ENCODE measurements around the gene SH3GL1. TPM values are rescaled to one million over a fixed set of nuclear protein-coding genes. Genes with fewer than 3 reads are reported as not detected.

Gene SH3GL1
- total RNA-seq, 4 donors from 2014 or later, result 48.2 to 67.7 (median 53.0) TPM

DNA sequence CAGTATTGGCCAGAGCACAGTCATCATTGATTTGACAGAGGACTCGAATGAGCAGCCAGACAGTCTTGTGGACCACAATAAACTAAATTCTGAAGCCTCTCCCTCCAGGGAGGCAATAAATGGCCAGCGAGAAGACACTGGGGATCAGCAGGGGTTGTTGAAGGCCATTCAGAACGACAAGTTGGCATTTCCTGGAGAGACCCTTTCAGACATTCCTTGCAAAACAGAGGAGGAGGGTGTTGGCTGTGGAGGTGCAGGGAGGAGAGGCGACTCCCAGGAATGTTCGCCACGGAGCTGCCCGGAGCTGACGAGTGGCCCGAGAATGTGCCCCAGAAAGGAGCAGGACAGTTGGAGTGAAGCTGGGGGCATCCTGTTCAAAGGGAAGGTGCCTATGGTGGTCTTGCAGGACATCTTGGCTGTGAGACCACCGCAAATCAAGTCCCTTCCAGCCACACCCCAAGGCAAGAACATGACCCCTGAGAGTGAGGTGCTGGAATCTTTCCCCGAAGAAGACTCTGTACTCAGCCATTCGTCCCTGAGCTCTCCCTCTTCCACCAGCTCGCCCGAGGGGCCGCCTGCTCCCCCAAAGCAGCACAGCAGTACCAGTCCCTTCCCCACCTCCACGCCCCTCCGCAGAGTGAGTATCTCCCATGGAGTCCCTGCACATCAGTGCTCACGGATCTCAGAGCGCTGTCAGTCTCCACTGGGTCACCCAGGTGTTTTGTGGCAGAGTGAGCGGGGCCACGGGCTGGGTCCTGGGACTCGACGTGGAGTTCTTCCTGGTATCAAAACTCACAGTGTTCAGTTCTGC is 9.0 kb upstream of the SH3GL1 start:
- H3K4me3 ChIP-seq, result no peak overlapping the region
- H3K36me3 ChIP-seq, result peaks cover 0 to 32% of the 10 kb centered on the region in 2 donors
- no peaks in the 10 kb centered on the region for H3K27me3 ChIP-seq
- TF ChIP-seq POLR2A (IDR thresholded peaks at IDR 0.05), result no peak
- TF ChIP-seq POLR2AphosphoS5 (IDR thresholded peaks at IDR 0.05), result no peak
- H3K9me3 ChIP-seq, result no peaks in the 10 kb centered on the region
- no peak for ATAC-seq
- WGBS, 2 donors (ENCODE audit: low coverage in 1 of 2), result 91 to 97% methylated on average over 11 to 19 of the region's 23 CpGs
- no peak overlapping the region for H3K27ac ChIP-seq
- H3K4me1 ChIP-seq, result peaks cover 0 to under 1% (median 0%) of the 10 kb centered on the region in 3 donors

DNA sequence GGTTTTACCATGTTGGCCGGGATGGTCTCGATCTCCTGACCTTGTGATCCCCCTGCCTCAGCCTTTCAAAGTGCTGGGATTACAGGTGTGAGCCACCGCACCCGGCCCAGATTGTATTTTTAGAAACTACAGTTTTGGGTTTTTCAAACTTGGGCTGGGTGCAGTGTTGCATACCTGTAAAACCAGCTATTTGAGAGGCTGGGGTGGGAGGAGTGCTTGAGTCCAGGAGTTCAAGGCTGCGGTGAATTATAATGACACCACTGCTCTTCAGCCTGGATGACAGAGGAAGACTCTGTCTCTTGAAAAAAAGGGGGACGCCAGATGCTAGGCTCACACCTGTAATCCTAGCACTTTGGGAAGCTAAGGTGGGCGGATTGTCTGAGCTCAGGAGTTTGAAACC is 6.3 kb upstream of the SH3GL1 start:
- peaks cover 0 to 16% (median 8%) of the 10 kb centered on the region in 3 donors for H3K4me1 ChIP-seq
- H3K27ac ChIP-seq, result no peak overlapping the region
- no peak for ATAC-seq
- no peaks in the 10 kb centered on the region for H3K9me3 ChIP-seq
- 92 to 93% methylated on average over 2 to 3 of the region's 7 CpGs for WGBS, 2 donors (ENCODE audit: low coverage in 1 of 2)
- H3K27me3 ChIP-seq, result no peaks in the 10 kb centered on the region
- no peak overlapping the region for H3K4me3 ChIP-seq
- TF ChIP-seq POLR2AphosphoS5 (IDR thresholded peaks at IDR 0.05) (no peak), POLR2A (IDR thresholded peaks at IDR 0.05) (no peak), EP300 (IDR thresholded peaks at IDR 0.05) (no peak)
- TF ChIP-seq, protein P1, sequence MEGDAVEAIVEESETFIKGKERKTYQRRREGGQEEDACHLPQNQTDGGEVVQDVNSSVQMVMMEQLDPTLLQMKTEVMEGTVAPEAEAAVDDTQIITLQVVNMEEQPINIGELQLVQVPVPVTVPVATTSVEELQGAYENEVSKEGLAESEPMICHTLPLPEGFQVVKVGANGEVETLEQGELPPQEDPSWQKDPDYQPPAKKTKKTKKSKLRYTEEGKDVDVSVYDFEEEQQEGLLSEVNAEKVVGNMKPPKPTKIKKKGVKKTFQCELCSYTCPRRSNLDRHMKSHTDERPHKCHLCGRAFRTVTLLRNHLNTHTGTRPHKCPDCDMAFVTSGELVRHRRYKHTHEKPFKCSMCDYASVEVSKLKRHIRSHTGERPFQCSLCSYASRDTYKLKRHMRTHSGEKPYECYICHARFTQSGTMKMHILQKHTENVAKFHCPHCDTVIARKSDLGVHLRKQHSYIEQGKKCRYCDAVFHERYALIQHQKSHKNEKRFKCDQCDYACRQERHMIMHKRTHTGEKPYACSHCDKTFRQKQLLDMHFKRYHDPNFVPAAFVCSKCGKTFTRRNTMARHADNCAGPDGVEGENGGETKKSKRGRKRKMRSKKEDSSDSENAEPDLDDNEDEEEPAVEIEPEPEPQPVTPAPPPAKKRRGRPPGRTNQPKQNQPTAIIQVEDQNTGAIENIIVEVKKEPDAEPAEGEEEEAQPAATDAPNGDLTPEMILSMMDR (IDR thresholded peaks at IDR 0.05), result no peak
- H3K36me3 ChIP-seq, result peaks cover 0 to 16% of the 10 kb centered on the region in 2 donors

DNA sequence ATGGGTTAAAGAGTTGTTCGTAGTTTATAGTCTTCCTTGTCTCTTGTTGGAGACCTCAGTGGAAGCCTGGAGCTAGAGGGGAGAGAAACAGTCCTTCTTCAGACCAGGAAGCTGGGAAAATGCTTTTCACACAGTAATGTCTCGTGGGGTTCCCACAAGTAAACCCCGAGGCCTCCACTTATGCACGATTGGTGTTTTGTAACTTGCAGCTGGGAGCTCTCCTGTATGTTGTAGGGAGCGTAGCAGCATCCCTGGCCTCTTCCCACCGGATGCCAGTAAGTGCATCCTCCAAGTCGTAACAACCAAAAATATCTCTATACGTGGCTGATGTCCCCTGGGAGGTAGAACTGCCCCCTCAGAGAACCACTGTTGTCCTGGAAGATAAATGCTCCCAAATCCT is 5.6 kb upstream of the SH3GL1 start:
- no peak for ATAC-seq
- no peaks in the 10 kb centered on the region for H3K9me3 ChIP-seq
- no peak overlapping the region for H3K27ac ChIP-seq
- H3K36me3 ChIP-seq, result peaks cover 0 to 16% of the 10 kb centered on the region in 2 donors
- H3K27me3 ChIP-seq, result no peaks in the 10 kb centered on the region
- WGBS, 2 donors (ENCODE audit: low coverage in 1 of 2), result 71 to 80% methylated on average over 2 to 8 of the region's 8 CpGs
- peaks cover 0 to 23% (median 9%) of the 10 kb centered on the region in 3 donors for H3K4me1 ChIP-seq
- no peak overlapping the region for H3K4me3 ChIP-seq
- TF ChIP-seq EP300 (IDR thresholded peaks at IDR 0.05) (no peak), POLR2AphosphoS5 (IDR thresholded peaks at IDR 0.05) (no peak), POLR2A (IDR thresholded peaks at IDR 0.05) (no peak)
- TF ChIP-seq, protein P1 (IDR thresholded peaks at IDR 0.05), result no peak

DNA sequence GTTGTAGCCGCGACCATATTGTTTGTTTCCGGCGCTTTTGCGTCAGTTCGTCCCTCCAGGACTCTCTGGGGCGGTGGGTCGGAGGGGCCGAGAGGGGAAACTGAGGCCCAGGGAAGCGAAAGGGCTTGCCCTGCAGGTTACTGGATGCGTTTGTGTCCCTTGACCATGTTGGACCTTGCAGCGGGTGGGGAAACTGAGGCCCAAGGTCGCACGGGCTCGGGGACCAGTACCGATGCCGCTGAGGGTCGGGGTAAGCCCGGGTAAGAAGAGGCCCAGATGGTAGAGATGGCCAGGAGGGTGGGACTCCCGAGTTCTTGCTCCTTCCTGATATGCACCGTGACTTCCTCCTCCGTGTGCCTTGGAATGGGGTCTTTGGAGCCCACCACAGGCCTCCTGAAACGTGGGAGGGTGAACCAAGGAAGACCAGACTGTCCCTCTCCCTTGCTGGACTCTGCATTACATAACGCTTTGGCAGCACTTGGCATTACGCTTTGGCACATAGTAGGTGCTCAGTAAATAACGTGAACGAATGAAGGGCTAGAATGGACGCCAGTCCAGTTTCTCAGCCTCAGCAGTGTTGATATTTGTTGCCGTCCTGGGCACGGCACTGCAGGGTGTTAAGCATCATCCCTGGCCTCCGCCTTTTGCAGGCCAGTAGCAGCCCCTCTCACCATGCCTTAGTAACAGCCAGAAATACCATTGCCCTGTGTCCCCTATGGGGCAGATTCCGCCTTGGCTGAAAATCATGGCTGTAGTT is 2.8 kb upstream of the SH3GL1 start:
- 0 to 40% methylated on average over 4 to 5 of the region's 32 CpGs for WGBS, 2 donors (ENCODE audit: low coverage in 1 of 2)
- Histone ChIP-seq H3K4me3 (peak overlapping the region; percentile 66 to 92), H3K27me3 (no peaks in the 10 kb centered on the region), H3K27ac (peak overlapping the region in 3 of 4 donors; percentile 85 to 91 (median 90)), H3K4me1 (peaks cover 0 to 44% (median 19%) of the 10 kb centered on the region in 3 donors), H3K9me3 (no peaks in the 10 kb centered on the region), H3K36me3 (no peaks in the 10 kb centered on the region)
- no peak for ATAC-seq
- TF ChIP-seq EP300 (IDR thresholded peaks at IDR 0.05), result no peak
- TF ChIP-seq POLR2A (IDR thresholded peaks at IDR 0.05), result no peak
- TF ChIP-seq, protein P1 (IDR thresholded peaks at IDR 0.05), result no peak
- no peak for TF ChIP-seq POLR2AphosphoS5 (IDR thresholded peaks at IDR 0.05)

DNA sequence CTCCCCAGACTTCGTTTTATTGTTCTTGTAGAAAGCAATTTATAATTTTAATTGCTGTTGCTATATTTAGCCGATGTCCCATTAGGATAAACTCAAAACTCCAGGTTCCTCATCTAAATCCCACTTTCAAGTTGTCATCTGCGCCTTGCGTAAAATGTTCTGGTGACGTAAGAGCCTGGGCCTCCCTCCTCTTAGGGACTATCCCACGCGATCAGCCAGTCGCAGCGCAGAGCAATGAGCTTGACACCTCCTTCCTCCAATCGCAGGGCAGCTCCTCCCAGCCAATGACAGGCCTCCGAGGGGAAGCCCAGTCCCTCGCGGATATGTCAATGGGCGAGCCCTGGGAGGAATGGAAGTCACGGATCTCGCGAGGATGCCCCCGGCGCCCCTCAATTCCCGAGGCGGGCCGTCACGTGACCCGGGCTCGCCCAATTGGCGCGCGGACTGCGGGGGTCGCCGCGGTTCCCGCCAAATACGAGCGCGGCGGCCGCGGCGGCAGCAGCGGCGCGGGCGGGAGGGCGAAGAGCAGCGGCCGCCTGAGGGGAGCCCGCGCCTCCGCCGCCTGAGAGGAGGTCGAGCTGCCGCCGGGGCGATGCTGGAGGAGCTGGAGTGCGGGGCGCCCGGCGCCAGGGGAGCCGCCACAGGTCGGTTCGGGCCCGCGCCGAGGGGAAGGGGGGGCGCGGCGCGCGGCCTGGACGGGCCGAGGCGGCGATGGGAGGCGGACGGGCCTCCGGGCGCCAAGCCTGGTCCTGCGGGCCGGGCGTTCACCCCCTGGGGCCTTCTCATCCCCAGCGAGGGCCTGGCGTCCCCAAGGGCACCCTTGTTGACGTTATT is 2.0 kb upstream of the SH3GL1 start, which contains the start of gene CHAF1A:
CHAF1A (plus strand) TSS at position 470 of the 834 bp plus-strand sequence; CDS start at position 593, 123 bp downstream.
- WGBS, 2 donors (ENCODE audit: low coverage in 1 of 2), result 0% methylated on average over 4 to 9 of the region's 84 CpGs
- Histone ChIP-seq H3K27ac (peak within 1 kb of the TSS; percentile 90 to 97 (median 94)), H3K4me1 (peaks cover under 1 to 52% (median 22%) of the 10 kb centered on the region in 3 donors), H3K36me3 (no peaks in the 10 kb centered on the region), H3K27me3 (no peaks in the 10 kb centered on the region), H3K9me3 (no peaks in the 10 kb centered on the region), H3K4me3 (peak within 1 kb of the TSS; percentile 66 to 92)
- TF ChIP-seq POLR2AphosphoS5 (IDR thresholded peaks at IDR 0.05), result peak; percentile 78
- peak in 1 of 2 donors; percentile 41 for TF ChIP-seq POLR2A (IDR thresholded peaks at IDR 0.05)
- no peak for TF ChIP-seq EP300 (IDR thresholded peaks at IDR 0.05)
- TF ChIP-seq, protein P1 (IDR thresholded peaks at IDR 0.05), result peak in 1 of 4 experiments; percentile 11
- ATAC-seq, result peak; percentile 97

All from gastroesophageal sphincter (tissue), 4 donors.